ENCODE measurements around the gene KIAA1328.
A peak's percentile ranks its signal among the peaks of the same experiment; 100 is the strongest.

Gene KIAA1328

GRCh38 chr18:36917907-36918306 is 89.0 kb downstream of the KIAA1328 start:
- no peak overlapping the region for H3K4me3 ChIP-seq (ENCODE audit: control insufficient read depth, low read depth, low read length)
- DNase-seq (ENCODE audit: low read depth) = no peak
- TF ChIP-seq CTCF (conservative IDR thresholded peaks at IDR 0.05; ENCODE audit: control insufficient read depth, insufficient read depth, low read depth, low read length) = no peak

GRCh38 chr18:36929601-36930000 is 100.7 kb downstream of the KIAA1328 start:
- no peak for TF ChIP-seq CTCF (conservative IDR thresholded peaks at IDR 0.05; ENCODE audit: control insufficient read depth, insufficient read depth, low read depth, low read length)
- no peak overlapping the region for H3K4me3 ChIP-seq (ENCODE audit: control insufficient read depth, low read depth, low read length)
- DNase-seq (ENCODE audit: low read depth) = no peak

GRCh38 chr18:36931106-36931505 is 102.2 kb downstream of the KIAA1328 start:
- DNase-seq (ENCODE audit: low read depth) = no peak
- no peak for TF ChIP-seq CTCF (conservative IDR thresholded peaks at IDR 0.05; ENCODE audit: control insufficient read depth, insufficient read depth, low read depth, low read length)

GRCh38 chr18:36933552-36933951 is 104.6 kb downstream of the KIAA1328 start:
- no peak for TF ChIP-seq CTCF (conservative IDR thresholded peaks at IDR 0.05; ENCODE audit: control insufficient read depth, insufficient read depth, low read depth, low read length)
- DNase-seq (ENCODE audit: low read depth) = no peak

More at GRCh38 chr18:36931106-36931505, 102.2 kb downstream of the KIAA1328 start:
- H3K4me3 ChIP-seq (ENCODE audit: control insufficient read depth, low read depth, low read length) = no peak overlapping the region

GRCh38 chr18:36934884-36935283 is 106.0 kb downstream of the KIAA1328 start:
- TF ChIP-seq CTCF (conservative IDR thresholded peaks at IDR 0.05; ENCODE audit: control insufficient read depth, insufficient read depth, low read depth, low read length) = no peak
- no peak overlapping the region for H3K4me3 ChIP-seq (ENCODE audit: control insufficient read depth, low read depth, low read length)
- DNase-seq (ENCODE audit: low read depth) = peak; percentile 94

More at GRCh38 chr18:36933552-36933951, 104.6 kb downstream of the KIAA1328 start:
- no peak overlapping the region for H3K4me3 ChIP-seq (ENCODE audit: control insufficient read depth, low read depth, low read length)

- H3K4me3 ChIP-seq (ENCODE audit: control insufficient read depth, low read depth, low read length) = no peak overlapping the region
- peak; percentile 74 for TF ChIP-seq CTCF (conservative IDR thresholded peaks at IDR 0.05; ENCODE audit: control insufficient read depth, insufficient read depth, low read depth, low read length)
- peak; percentile 56 for DNase-seq (ENCODE audit: low read depth)
Observed at GRCh38 chr18:36942264-36942663, 113.3 kb downstream of the KIAA1328 start.

GRCh38 chr18:36947820-36948348 is 119.0 kb downstream of the KIAA1328 start:
- no peak for TF ChIP-seq CTCF (conservative IDR thresholded peaks at IDR 0.05; ENCODE audit: control insufficient read depth, insufficient read depth, low read depth, low read length)
- no peak for DNase-seq (ENCODE audit: low read depth)
- H3K4me3 ChIP-seq (ENCODE audit: control insufficient read depth, low read depth, low read length) = no peak overlapping the region
